MV-4-11 (cell line): ENCODE results near the gene NCOR1.
A peak's percentile ranks its signal among the peaks of the same experiment; 100 is the strongest.
"Not testable (repeated sequence)": the region's sequence is repeated elsewhere in the genome, so short reads cannot be mapped to it uniquely, and the experiment has no call there.

Source experiments
- DNase-seq: peaks from one replicate; lab custom pipeline; 2025; lab: John Stamatoyannopoulos, UW

Gene NCOR1

DNA sequence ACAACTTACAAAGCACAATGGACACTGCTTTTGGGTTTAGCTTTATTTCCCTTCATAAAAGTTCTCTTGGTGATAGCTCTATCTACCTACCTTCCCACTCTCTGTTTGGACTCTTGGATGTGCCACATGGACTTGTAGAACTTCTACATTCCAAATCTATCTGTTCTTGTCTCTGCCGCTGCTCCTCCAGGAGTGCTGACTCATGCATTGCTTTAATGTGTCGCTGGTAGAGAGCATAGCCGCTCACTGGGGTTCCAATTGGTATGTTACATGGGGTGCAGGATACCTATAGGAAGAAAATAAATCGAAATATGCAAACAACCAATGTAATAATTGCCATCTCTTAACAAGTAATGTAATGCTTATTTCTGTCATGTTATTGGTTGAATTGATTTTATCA, 123.6 kb downstream of the NCOR1 start:
- DNase-seq = no peak

DNA sequence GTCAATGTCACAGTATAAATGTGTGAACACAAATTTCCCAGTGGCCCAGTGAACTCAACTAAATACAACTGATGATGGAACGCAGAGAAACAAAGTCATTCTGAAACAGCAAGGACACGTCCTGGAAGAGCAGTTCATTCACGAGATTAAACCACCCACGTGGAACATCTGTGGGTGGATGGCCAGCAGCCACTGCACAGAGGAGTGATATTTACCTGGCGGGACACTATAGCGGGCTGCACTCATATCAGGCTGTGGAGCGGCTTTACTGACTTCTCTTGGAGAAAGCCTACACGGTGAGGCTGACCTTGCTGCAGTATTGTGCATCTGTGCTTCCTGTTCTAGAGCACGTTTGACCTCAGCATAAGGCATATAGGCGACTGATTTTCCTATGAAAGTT, 128.4 kb downstream of the NCOR1 start:
- DNase-seq = no peak

DNA sequence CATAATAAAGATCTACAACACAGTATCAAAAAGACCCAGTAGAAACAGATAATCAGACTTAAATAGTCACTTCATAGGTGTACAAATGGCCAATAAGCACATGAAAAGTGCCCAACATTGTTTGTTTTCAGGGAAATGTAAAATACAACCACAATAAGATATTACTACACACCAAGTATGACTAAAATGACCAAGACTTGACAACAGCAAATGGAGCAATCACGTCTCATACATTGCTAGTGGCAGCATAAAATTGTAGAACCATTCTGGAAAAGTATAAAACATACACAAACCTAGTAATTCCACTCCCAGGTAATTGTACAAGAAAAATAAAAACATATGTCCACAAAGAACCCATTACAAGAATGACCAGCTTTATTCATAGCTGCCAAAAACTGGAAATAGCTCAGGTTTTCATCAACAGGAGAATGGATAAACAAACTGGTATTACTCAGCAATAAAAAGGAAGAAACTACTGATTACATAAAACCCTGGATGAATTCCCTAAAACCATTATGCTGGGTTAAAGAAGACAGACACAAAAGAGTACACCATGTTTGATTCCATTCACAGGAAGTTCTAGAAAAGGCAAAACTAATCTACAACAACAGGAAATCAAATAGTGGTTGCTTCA, 130.2 kb downstream of the NCOR1 start:
- DNase-seq = no peak

DNA sequence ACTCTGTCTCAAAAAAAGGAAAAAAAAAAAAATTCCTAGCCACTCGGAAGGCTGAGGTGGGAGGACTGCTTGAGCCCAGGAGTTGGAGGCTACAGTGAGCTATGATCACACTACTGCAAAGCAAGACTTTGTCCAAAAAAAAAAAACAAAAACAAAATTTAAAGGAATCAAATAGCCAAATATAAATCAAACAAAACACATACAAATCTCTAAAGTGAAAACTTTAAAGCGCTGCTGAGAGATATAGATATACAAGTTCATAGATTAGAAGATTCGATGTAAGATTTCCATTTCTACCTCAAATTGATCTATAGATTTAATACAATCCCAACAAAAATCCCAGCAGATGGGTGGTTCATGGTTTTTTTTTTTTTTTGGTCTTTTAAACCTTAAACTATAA, 132.1 kb downstream of the NCOR1 start:
- no peak for DNase-seq

DNA sequence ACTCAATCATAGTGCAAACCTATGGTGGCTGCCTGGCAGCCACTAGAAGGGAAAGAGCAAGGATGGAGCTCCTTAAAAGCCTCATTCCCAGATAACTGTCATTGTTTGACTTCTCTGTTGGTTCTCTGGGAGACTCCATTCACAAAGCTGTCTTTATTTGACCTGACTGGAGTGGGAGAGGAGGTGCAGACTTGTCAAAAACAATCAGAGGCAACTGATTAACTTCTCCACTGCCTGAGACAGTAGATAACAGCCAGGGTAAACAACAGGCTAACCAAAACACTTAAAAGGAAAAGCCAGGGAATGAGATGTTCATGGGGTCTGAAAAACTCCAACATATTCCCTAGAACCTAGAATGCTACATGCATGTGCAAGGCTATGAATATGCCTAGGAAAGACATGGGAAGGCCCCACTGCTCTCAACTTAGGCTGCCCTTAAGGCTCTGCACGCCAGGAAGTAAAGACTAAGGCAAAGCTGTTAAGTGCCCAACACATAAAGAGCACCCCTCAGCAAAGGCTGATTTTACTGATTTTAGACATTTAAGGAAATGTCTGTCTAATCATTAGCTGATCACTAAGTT, 133.7 kb downstream of the NCOR1 start:
- no peak for DNase-seq

DNA sequence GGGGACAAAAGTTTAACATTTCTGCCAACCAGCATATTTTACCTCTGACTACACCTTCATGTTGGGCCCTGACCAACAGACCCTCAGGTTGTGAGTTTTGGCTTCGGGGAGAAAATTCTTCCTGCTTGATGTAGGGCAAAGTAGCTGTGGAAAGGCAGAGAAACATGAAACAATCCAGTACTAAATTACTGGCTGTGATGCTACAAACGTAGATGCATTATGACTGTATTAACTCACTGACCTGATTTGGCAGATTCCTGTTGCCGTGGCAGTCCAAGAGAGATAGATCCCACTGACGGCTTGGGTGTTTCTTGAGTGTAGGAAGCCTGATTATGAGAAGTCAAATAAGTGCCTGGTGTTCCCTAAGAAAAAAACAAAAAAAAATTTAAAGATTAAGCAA, 135.0 kb downstream of the NCOR1 start:
- DNase-seq = no peak

DNA sequence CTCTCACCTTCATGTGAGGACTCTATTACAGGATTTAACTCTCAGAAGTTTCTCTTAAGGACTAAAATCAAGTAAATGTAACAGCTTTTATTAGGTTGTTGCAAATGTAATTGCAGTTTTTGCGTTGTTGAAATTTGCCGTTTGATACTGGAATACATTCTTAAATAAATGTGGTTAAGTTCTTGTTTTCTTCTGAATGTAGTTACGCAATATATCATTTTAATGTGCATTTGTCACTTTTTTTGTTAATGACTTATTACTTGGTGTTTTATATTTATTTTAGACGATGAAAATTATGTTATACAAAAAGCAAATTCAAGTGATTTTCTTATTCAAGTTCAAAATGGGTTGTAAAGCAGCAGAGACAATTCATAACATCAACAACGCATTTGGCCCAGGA, 139.4 kb downstream of the NCOR1 start:
- no peak for DNase-seq

DNA sequence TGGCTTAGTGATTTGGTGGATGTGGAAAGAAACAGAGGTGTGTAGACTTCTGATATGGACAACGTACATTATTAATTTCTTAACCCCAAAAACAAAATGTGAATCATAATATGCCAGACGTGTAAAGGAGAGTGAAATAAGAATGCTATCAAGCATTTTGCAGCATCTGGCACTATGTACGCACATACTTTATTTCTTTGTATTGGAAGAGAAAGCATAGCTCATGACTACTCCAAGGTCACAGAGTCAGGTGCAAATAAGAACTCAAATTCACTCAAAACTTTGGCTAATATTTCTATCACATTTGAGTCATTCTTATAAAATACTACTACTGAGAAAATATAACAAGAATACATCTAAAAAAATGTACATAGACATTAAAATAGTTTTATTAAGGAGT, 140.9 kb downstream of the NCOR1 start:
- no peak for DNase-seq

DNA sequence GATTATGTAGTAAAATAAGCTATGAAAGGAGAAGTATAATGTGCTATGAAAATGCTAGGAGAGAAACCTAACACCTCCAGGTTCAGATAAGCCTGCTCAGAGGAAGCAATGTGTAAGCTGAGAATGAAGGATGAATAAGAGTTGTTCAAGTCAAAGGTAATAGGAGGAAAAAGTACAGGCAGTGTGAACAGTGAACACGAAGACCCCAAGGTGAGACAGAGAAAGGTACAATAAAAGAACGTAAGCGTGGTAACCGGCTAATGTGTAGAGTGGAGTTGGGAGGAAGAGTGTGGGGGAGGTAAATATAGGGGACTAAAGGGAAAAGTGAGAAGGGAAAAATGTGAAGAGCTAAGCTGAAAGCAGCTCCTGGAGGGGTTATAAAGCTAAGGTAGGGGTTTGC, 141.5 kb downstream of the NCOR1 start:
- no peak for DNase-seq

DNA sequence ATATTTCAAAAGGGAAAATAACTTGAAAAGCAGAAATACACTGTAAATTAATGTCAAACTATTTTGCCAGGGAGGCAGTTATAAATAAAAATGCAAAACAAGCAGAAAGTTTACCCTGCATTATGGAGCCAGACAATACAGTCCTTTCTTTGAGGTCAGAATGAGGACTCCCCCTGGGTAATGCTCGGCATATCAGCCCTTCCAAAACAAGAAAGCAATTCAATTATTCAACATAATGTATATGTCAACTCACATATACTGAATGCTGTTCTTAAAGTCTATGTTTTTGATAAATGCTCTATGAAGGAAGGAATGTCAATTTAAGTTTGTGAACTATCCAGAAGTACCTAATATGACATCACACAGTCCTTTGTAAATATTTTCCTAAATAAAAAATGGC, 143.3 kb downstream of the NCOR1 start:
- no peak for DNase-seq

DNA sequence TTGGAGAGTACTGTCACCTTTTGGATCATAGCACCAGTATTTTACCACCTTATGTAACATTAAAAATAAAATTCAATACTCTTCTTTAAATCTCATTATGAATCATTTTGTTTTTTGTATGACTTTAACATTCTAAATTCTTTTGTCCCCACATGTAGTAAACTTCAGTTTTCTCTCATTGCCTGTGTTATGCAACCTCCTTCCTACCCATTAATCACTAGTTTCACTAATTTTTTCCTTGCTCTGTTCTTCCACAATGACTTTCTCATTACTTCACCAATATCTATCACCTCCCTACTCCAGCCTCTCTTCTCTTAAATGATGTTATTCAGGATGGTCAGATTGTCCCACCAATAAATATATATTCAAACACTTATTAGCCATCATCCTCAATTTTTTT, 147.0 kb downstream of the NCOR1 start:
- peak; percentile 7 for DNase-seq

DNA sequence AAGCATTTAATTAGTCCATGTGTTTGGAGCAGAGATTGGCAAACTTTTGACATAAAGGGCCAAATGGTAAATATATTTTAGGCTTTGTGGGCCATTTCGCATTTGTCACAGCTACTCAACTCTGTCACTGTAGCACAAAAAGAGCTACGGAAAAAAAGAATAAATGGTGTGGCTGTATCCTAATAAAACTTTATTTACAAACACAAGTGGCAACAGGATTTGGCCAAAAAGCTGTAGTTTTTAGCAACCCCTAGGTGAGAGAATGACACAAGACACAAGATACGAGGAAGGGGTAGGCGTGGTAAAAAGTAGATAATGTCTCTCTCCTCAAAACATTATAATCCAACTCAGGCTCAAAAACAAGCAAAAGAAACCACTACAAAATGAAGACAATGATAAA, 149.2 kb downstream of the NCOR1 start:
- DNase-seq = no peak

DNA sequence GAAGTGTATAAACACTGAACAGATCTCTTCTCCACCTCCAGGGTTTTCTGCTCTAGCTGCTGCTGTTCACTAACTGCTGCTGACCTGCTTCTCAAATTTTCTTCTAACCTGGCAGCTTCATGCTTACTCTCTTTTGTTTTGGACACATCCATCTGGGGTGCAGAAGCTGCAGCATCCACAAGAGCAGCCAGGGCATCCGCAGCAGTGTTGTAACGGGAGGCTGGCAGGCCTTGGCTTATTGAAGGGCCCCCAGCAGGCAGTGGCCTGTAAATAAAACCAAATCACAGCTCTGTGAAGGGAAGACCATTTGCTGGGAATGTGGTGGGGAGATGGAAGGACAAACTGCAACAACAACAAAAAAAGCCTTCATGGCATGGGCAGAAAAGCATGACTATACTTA, 153.7 kb downstream of the NCOR1 start:
- DNase-seq = no peak

DNA sequence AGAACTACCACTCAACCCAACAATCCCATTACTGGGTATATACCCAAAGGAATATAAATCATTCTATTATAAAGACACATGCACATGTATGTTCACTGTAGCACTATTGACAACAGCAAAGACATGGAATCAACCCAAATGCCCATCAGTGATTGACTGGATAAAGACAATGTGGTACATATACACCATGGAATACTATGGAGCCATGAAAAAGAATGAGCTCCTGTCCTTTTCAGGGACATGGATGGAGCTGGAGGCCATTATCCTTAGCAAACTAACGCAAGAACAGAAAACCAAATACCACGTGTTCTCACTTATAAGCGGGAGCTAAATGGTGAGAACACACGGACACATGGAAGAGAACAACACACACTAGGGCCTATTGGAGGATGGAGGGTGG, 160.2 kb downstream of the NCOR1 start:
- not testable (repeated sequence) for DNase-seq

DNA sequence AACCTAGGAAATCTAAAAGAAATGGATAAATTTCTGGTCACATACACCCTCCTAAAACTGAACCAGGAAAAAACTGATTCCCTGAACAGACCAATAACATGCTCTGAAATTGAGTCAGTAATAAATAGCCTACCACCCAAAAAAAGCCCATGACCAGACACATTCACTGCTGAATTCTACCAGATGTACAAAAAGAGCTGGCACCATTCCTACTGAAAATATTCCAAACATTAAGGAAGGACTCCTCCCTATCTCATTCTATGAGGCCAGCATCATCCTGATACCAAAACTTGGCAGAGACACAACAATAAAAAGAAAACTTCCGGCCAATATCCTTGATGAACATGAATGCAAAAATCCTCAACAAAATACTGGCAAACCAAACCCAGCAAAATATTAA, 162.8 kb downstream of the NCOR1 start:
- DNase-seq = no peak

DNA sequence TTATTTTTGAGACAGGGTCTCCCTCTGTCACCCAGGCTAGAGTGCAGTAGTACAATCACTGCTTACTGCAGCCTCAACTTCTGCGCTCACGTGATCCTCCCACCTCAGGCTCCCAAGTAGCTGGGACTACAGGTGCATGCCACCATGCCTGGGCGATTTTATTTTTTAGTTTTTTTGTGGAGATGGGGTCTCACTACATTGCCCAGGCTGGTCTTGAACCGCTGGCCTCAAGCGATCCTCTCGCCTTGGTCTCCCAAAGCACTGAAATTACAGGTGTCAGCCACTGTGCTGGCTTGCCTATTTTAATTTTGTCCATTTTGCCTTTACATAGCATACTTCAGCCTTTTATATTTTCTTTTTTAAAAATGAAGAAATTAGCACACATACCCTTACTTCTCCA, 164.5 kb downstream of the NCOR1 start:
- no peak for DNase-seq

DNA sequence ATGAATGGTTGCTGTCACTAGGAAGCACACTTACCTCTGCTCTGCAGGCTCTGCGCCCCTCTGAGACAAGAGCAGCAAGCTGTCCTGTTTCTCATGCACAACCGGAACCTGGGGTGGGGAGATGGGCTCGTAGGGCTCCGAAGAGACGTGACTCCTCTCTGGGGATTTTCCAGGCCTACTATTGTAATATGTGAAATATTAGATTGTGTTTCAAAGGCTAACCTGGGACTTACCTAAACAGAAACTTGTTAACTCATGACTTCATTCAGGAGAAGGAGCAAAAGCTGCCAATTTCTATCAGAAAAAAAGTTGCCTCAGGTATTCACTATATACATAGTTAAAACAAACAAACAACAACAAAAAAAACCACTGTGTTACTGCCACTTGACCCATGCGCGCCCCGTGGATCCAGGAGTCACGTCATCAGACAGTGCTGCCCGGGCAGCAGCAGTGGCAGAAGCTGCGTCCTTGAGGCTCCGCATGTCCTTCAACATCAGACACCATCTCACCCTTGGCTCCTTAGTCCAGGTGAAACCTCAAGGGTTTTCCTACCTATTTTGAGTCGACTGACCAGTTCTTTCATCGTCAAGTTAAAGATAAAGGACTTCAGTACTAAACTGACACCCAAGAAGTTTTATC, 166.4 kb downstream of the NCOR1 start:
- DNase-seq = no peak

DNA sequence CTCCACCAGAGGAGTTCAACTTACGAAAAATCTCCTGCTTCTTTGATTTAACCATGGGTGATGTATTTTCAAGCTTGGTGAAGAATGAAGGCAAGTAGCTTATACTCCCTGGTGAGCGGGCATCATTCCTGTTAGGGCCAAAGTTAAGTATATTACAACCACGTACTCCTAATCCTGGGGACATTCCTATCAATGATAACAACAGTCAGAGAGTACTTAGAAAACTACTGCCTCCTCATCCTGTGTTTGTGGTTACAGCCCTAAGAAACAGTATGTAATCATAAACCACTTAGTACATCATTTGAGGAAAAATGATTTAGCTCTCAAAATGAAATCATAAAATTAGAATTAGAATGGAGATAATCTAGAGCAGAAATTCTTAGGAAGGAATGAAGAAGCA, 168.4 kb downstream of the NCOR1 start:
- no peak for DNase-seq

DNA sequence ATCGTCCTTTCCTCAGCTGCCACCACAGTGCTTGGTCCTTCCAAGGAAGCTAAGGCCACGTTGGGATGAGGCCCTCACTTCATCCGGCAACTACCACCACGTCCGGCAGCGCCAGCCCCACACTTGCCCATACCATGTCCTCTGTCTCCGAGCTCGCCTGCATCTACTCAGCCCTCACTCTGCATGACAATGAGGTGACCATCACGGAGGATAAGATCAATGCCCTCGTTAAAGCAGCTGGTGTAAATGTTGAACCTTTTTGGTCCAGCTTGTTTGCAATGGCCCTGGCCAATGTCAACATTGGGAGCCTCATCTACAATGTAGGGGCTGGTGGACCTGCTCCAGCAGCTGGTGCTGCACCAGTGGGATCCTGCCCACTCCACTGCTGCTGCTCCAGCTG, 170.8 kb downstream of the NCOR1 start:
- no peak for DNase-seq

DNA sequence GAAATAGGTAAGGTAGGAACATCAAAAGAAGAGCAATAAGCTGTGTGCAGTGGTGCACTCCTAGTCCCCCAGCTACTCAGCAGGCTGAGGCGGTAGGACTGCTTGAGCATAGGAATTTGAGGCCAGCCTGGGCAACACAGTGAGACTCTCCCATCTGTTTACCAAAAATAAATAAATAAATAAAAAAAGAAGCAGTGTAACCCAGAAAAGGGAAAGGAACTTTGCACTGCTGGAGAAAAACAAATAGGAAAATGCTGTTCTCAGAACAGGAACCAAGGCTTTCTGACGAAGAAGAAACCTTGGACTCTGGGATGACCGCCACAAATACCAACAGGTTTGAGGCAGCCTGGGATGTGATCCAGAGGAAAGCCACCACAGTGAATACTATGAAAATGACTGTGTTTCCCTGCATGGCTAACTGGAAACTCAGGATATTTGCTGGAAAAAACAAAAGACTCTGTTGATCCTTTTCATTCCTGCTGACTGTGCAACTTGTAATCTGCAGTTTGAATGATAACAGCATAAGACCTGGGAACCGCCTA, 174.6 kb downstream of the NCOR1 start:
- DNase-seq = no peak

DNA sequence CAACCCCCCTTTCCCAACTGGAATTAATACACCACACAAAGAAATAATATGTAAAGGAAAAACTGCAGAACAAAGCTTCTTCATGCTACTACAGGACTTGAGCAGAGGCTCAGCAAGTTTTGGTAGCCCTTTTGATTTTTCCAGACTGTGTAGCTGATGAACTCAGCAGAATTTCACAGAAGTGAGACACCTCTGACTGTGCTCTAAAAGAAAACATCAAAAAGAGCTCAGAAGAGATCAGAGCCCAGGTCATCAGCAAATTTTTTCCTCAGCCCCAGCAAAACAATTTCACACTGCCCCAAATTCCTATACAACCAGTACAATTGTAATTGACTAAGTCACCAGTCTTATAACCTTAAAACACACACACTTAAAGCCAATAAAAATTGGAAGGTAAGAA, 177.7 kb downstream of the NCOR1 start:
- DNase-seq = no peak

DNA sequence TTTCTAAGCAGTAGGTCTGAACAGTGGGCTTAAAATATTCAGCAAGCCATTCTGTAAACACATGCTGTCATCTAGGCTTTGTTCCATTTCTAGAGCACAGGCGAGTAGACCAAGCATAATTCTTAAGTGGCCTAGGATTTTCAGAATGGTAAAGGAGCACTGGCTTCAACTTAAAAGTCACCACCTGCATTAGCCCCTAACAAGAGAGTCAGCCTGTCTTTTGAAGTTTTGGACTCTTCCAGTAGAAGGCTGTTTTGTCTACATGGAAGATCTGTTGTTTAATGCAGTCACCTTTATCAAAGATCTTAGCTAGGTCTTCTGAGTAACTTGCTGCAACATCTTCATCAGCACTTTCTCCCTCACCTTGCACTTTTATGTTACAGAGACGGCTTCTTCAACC, 179.1 kb downstream of the NCOR1 start:
- DNase-seq = no peak

DNA sequence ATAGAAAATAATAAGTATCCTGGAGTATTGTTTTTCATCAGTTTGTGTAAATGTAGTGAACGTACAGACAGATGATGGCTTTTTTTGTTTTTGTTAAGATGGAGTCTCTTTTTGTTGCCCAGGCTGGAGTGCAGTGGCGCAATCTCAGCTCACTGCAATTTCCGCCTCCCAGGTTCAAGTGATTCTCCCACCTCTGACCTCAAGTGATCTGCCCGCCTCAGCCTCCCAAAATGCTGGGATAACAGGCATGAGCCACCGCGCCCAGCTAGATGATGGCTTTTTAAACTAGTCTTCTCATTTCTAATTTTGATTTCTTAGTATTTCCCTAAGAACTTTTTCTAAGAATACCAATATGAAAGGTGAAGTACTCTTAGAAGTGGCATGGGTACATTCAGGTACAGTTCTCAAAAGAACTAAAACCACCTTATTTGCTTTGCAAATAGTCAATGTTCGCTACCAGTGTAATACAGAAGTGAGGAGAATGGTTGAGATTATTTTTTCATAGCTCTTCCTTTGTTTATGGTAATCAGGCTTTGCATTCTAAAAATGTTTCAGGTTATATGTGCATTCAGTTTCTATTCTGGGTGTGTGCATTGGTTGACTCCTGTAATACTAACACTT, 181.5 kb downstream of the NCOR1 start:
- DNase-seq = no peak
